Right lobe of liver (tissue), 4 donors: Measurements from ENCODE around the gene PRKCA.

ENCODE experiments used
- CTCF ChIP-seq, 4 donors: fragments of 200-600 bp in 3 of 4; fragments of 450-650 bp in 1 of 4; IDR thresholded peaks; one replicate each; pipeline versions ENCODE4 v1.5.1 to v1.8.0; 2016 to 2022; ENCODE audit warnings: antibody characterized with exemption in 4 of 4, mild to moderate bottlenecking in 2 of 4
- POLR2A ChIP-seq: fragments of 450-650 bp; IDR thresholded peaks from one replicate; pipeline ENCODE4 v1.6.1; 2017; ENCODE audit warnings: antibody characterized with exemption, mild to moderate bottlenecking
- donor health status: DM: no; HTN: no; CAD: no.
- donor health status: DM: no; HTN: no; CAD: no.
- donor health status: DM: no; HTN: yes; CAD: no.

- TF ChIP-seq CTCF (IDR thresholded peaks at IDR 0.05) (no peak), POLR2A (no peak)
These were observed 259.7 kb downstream of the PRKCA start for GRCh38 chr17:66562119-66562518.
